ENCODE results near the gene PRKCE. TPM values are rescaled to one million over a fixed set of nuclear protein-coding genes. Genes with fewer than 3 reads are reported as not detected.

The PRKCE gene
- total RNA-seq, 1 experiment from 2014 or later = 1.3 TPM

- no peak overlapping the region for H3K9ac ChIP-seq (ENCODE audit: extremely low read depth, insufficient read length, low read length)
- no peaks in the 10 kb centered on the region for H3K79me1 ChIP-seq (ENCODE audit: insufficient read depth, low read depth, low read length, poor library complexity, severe bottlenecking)
- H3K27me3 Mint-ChIP-seq (ENCODE audit: low read depth) = peaks cover 4% of the 10 kb centered on the region; the same call in 1 of the 2 replicates
- no peak overlapping the region for H2AFZ ChIP-seq (ENCODE audit: low read length)
- no CpG with 5 or more reads among the region's 7 CpGs for WGBS (ENCODE audit: extremely low coverage, insufficient read length, low lambda C conversion rate)
- H4K20me1 ChIP-seq (ENCODE audit: control insufficient read depth, insufficient read depth, insufficient read length) = no peaks in the 10 kb centered on the region
- no peak overlapping the region for H3K18ac ChIP-seq (ENCODE audit: insufficient read length, low read depth, low read length)
- H3K56ac ChIP-seq (ENCODE audit: insufficient read length, low read depth, low read length) = no peak overlapping the region
- no peak overlapping the region for H2AK5ac ChIP-seq (ENCODE audit: insufficient read length, low read length)
- no peak overlapping the region for H3K14ac ChIP-seq (ENCODE audit: insufficient read depth, low read length)
- H3K27me3 ChIP-seq (ENCODE audit: insufficient read depth, low read length) = no peaks in the 10 kb centered on the region
- no peak overlapping the region for H3K4me3 Mint-ChIP-seq
- no peak overlapping the region for H2BK120ac ChIP-seq (ENCODE audit: low read depth, low read length, poor library complexity, severe bottlenecking)
- no peak overlapping the region for H3K27ac ChIP-seq (ENCODE audit: insufficient read length, low read depth, low read length)
- no peak overlapping the region for H3K23ac ChIP-seq (ENCODE audit: insufficient read length, low read depth, low read length)
- no peak overlapping the region for H4K91ac ChIP-seq (ENCODE audit: insufficient read length, low read depth, low read length)
- no peak overlapping the region for H3T11ph ChIP-seq (ENCODE audit: low read length)
- no peaks in the 10 kb centered on the region for H3K79me2 ChIP-seq (ENCODE audit: insufficient read depth, low read length)
- no peak overlapping the region for H3K27ac Mint-ChIP-seq
- H3K9me3 Mint-ChIP-seq = no peaks in the 10 kb centered on the region
- no peaks in the 10 kb centered on the region for H3K4me1 ChIP-seq (ENCODE audit: insufficient read depth, low read length)
- no peak overlapping the region for H3K4me2 ChIP-seq (ENCODE audit: insufficient read depth, insufficient read length, low read length)
- H2BK20ac ChIP-seq (ENCODE audit: low read depth, low read length, poor library complexity, severe bottlenecking) = no peak overlapping the region
- no peak for TF ChIP-seq CTCF (conservative IDR thresholded peaks at IDR 0.05)
- no peak overlapping the region for H2BK5ac ChIP-seq (ENCODE audit: insufficient read length, low read length)
- DNase-seq = no peak
- no peaks in the 10 kb centered on the region for H3K9me3 ChIP-seq (ENCODE audit: control insufficient read depth, low read depth, low read length)
- no peak overlapping the region for H4K8ac ChIP-seq (replicated peaks; ENCODE audit: insufficient read length, low read depth, low read length)
- H3K4ac ChIP-seq (ENCODE audit: low read depth, low read length) = no peak overlapping the region
- H4K5ac ChIP-seq (ENCODE audit: insufficient read length, low read depth, low read length) = no peak overlapping the region
- H2BK12ac ChIP-seq (ENCODE audit: insufficient read length, low read depth, low read length) = no peak overlapping the region
- peaks cover 4 to 12% of the 10 kb centered on the region in 2 experiments for H3K4me1 Mint-ChIP-seq
- no peaks in the 10 kb centered on the region for H3K23me2 ChIP-seq (ENCODE audit: insufficient read length, low read depth, low read length, poor library complexity, severe bottlenecking)
- H2BK15ac ChIP-seq (ENCODE audit: low read depth, low read length) = no peak overlapping the region
- H3K36me3 Mint-ChIP-seq (ENCODE audit: insufficient read depth in 1 of 3, low read depth in 3 of 3) = no peaks in the 10 kb centered on the region
These were observed 337.4 kb downstream of the PRKCE start for GRCh38 chr2:45988879-45989278.
